ENCODE data around the gene ZFP36. TPM values are rescaled to one million over a fixed set of nuclear protein-coding genes. Genes with fewer than 3 reads are reported as not detected.

ZFP36 gene
- total RNA-seq, 4 donors from 2014 or later: 183 to 682 (median 309) TPM

GRCh38 chr19:39407410-39407659 lies 688 bp downstream of the ZFP36 start:
- Histone ChIP-seq H3K36me3 (peaks cover 0 to 20% (median 4%) of the 10 kb centered on the region in 3 donors), H3K4me3 (peak overlapping the region; percentile 78 to 96 (median 92)), H3K27me3 (no peaks in the 10 kb centered on the region), H3K27ac (peak overlapping the region; percentile 98 to 100 (median 100)), H3K4me1 (peaks cover 0 to 42% (median 31%) of the 10 kb centered on the region in 4 donors), H3K9me3 (no peaks in the 10 kb centered on the region)
- TF ChIP-seq CTCF (IDR thresholded peaks at IDR 0.05) (no peak), POLR2A (IDR thresholded peaks at IDR 0.05) (no peak)
- no peak for DNase-seq

GRCh38 chr19:39407660-39408391 lies 1.2 kb downstream of the ZFP36 start:
- Histone ChIP-seq H3K9me3 (no peaks in the 10 kb centered on the region), H3K4me1 (peaks cover 0 to 40% (median 30%) of the 10 kb centered on the region in 4 donors)
- TF ChIP-seq CTCF (IDR thresholded peaks at IDR 0.05) (no peak), POLR2A (IDR thresholded peaks at IDR 0.05) (peak; percentile 47)

GRCh38 chr19:39408392-39409207 lies 2.0 kb downstream of the ZFP36 start:
- no peaks in the 10 kb centered on the region for H3K27me3 ChIP-seq
- H3K9me3 ChIP-seq: no peaks in the 10 kb centered on the region
- H3K27ac ChIP-seq: peak overlapping the region; percentile 98 to 100 (median 100)
- TF ChIP-seq CTCF (IDR thresholded peaks at IDR 0.05): no peak
- peak in 1 of 2 donors; percentile 25 for TF ChIP-seq POLR2A (IDR thresholded peaks at IDR 0.05)
- H3K4me3 ChIP-seq: peak overlapping the region; percentile 78 to 96 (median 92)
- no peak for DNase-seq
- peaks cover 0 to 39% (median 32%) of the 10 kb centered on the region in 4 donors for H3K4me1 ChIP-seq
- H3K36me3 ChIP-seq: peaks cover 0 to 20% (median 4%) of the 10 kb centered on the region in 3 donors

More at GRCh38 chr19:39407660-39408391, 1.2 kb downstream of the ZFP36 start:
- Histone ChIP-seq H3K27ac (peak overlapping the region; percentile 98 to 100 (median 100)), H3K27me3 (no peaks in the 10 kb centered on the region), H3K36me3 (peaks cover 0 to 20% (median 4%) of the 10 kb centered on the region in 3 donors), H3K4me3 (peak overlapping the region; percentile 78 to 96 (median 92))
- DNase-seq: peak; percentile 83 to 93 (median 85)

- peak; percentile 89 to 97 (median 97) for DNase-seq
- Histone ChIP-seq H3K27ac (peak overlapping the region; percentile 98 to 100 (median 100)), H3K4me1 (peaks cover 0 to 43% (median 29%) of the 10 kb centered on the region in 4 donors), H3K27me3 (no peaks in the 10 kb centered on the region), H3K9me3 (no peaks in the 10 kb centered on the region), H3K4me3 (peak overlapping the region; percentile 78 to 96 (median 92)), H3K36me3 (peaks cover 0 to 20% (median 4%) of the 10 kb centered on the region in 3 donors)
- TF ChIP-seq CTCF (IDR thresholded peaks at IDR 0.05) (peak in 2 of 6 experiments; percentile 9 to 17), POLR2A (IDR thresholded peaks at IDR 0.05) (peak; percentile 79 to 94)
Observed at GRCh38 chr19:39409208-39410016, 2.8 kb downstream of the ZFP36 start.
